Fibroblast of the aortic adventitia (primary cell): ENCODE measurements around the gene FARS2. TPM values are rescaled to one million over a fixed set of nuclear protein-coding genes. Genes with fewer than 3 reads are reported as not detected.

Experiments used
- DNase-seq: peaks from one replicate; pipeline ENCODE4 v3.0.0-alpha.2; 2010; ENCODE audit warnings: low read depth
- H3K4me3 ChIP-seq: 2 replicates; pipeline ENCODE4 v1.5.1; 2011; ENCODE audit warnings: low read depth, mild to moderate bottlenecking, control low read depth, low read length, moderate library complexity
- CTCF ChIP-seq: IDR thresholded peaks from 2 replicates; pipeline ENCODE4 v1.5.1; 2011; ENCODE audit warnings: mild to moderate bottlenecking, low read length, control low read depth, inconsistent platforms; ENCODE audit not compliant: insufficient read depth
- total RNA-seq: library from RNA; depleted of rRNA; stranded (reverse); fragments of >200 nt; gene quantifications from 2 replicates; pipeline ENCODE4 v1.2.3, GENCODE V29; 2012; ENCODE audit warnings: low replicate concordance

FARS2 gene
- total RNA-seq, 1 donor = 25.5 TPM

GRCh38 chr6:5525209-5525608, 263.9 kb downstream of the FARS2 start:
- H3K4me3 ChIP-seq = no peak overlapping the region
- peak; percentile 60 for DNase-seq
- no peak for TF ChIP-seq CTCF

GRCh38 chr6:5529015-5529414, 267.7 kb downstream of the FARS2 start:
- DNase-seq = no peak
- H3K4me3 ChIP-seq = no peak overlapping the region
- TF ChIP-seq CTCF = no peak

GRCh38 chr6:5529733-5530132, 268.4 kb downstream of the FARS2 start:
- H3K4me3 ChIP-seq = no peak overlapping the region
- TF ChIP-seq CTCF = no peak
- DNase-seq = peak; percentile 28

- no peak overlapping the region for H3K4me3 ChIP-seq
- no peak for DNase-seq
- no peak for TF ChIP-seq CTCF
Measured at GRCh38 chr6:5531161-5531560, 269.8 kb downstream of the FARS2 start.

- H3K4me3 ChIP-seq = no peak overlapping the region
- TF ChIP-seq CTCF = no peak
- DNase-seq = no peak
Measured at GRCh38 chr6:5531853-5532375, 270.6 kb downstream of the FARS2 start.

GRCh38 chr6:5532941-5533340, 271.6 kb downstream of the FARS2 start:
- TF ChIP-seq CTCF = no peak
- DNase-seq = no peak
- H3K4me3 ChIP-seq = no peak overlapping the region

GRCh38 chr6:5534643-5535042, 273.3 kb downstream of the FARS2 start:
- no peak for DNase-seq
- TF ChIP-seq CTCF = no peak

More at GRCh38 chr6:5534643-5535042, 273.3 kb downstream of the FARS2 start:
- no peak overlapping the region for H3K4me3 ChIP-seq
